Measurements from ENCODE around the gene LOXHD1. TPM values are rescaled to one million over a fixed set of nuclear protein-coding genes. Genes with fewer than 3 reads are reported as not detected.

LOXHD1 gene
- total RNA-seq, 1 experiment from 2014 or later, result 25.5 TPM

GRCh38 chr18:46439037-46439436 is 218.0 kb downstream of the LOXHD1 start:
- Histone ChIP-seq H3K36me3 (ENCODE audit: insufficient read depth, low read length, poor library complexity, severe bottlenecking) (no peaks in the 10 kb centered on the region), H3K27me3 (replicated peaks; ENCODE audit: insufficient read depth, low read depth, low read length, poor library complexity) (no peaks in the 10 kb centered on the region), H3K9me3 (ENCODE audit: low read depth, low read length, poor library complexity, severe bottlenecking) (no peaks in the 10 kb centered on the region), H3K4me3 (ENCODE audit: low read depth, low read length, poor library complexity, severe bottlenecking) (no peak overlapping the region), H3K27ac (ENCODE audit: low read depth, low read length, poor library complexity, severe bottlenecking) (no peak overlapping the region), H3K4me1 (ENCODE audit: insufficient read depth, low read length, poor library complexity, severe bottlenecking) (no peaks in the 10 kb centered on the region)
- ChIA-PET CTCF (no interaction called here), POLR2A (ENCODE audit: low non-redundant PET) (no interaction called here)
- no peak for DNase-seq (ENCODE audit: low spot score)
- intact Hi-C loops (cut with micrococcal nuclease; ENCODE audit: unreplicated experiment), result no loop called here
- TF ChIP-seq CTCF (conservative IDR thresholded peaks at IDR 0.05; ENCODE audit: low read depth, low read length), result no peak
- no peak for TF ChIP-seq EZH2 (IDR thresholded peaks at IDR 0.05; ENCODE audit: borderline replicate concordance, low read depth, low read length, poor library complexity, severe bottlenecking)
- no TSS peak for BruUV-seq (replicated peaks)

- no peak overlapping the region for H3K4me3 ChIP-seq (ENCODE audit: low read depth, low read length, poor library complexity, severe bottlenecking)
- ChIA-PET CTCF (no interaction called here), POLR2A (ENCODE audit: low non-redundant PET) (no interaction called here)
- no peaks in the 10 kb centered on the region for H3K27me3 ChIP-seq (replicated peaks; ENCODE audit: insufficient read depth, low read depth, low read length, poor library complexity)
- no peak for DNase-seq (ENCODE audit: low spot score)
- no peaks in the 10 kb centered on the region for H3K4me1 ChIP-seq (ENCODE audit: insufficient read depth, low read length, poor library complexity, severe bottlenecking)
- no peak for TF ChIP-seq CTCF (conservative IDR thresholded peaks at IDR 0.05; ENCODE audit: low read depth, low read length)
- TF ChIP-seq EZH2 (IDR thresholded peaks at IDR 0.05; ENCODE audit: borderline replicate concordance, low read depth, low read length, poor library complexity, severe bottlenecking), result no peak
- no peak overlapping the region for H3K27ac ChIP-seq (ENCODE audit: low read depth, low read length, poor library complexity, severe bottlenecking)
- H3K9me3 ChIP-seq (ENCODE audit: low read depth, low read length, poor library complexity, severe bottlenecking), result no peaks in the 10 kb centered on the region
- no peaks in the 10 kb centered on the region for H3K36me3 ChIP-seq (ENCODE audit: insufficient read depth, low read length, poor library complexity, severe bottlenecking)
- BruUV-seq (replicated peaks), result no TSS peak
- intact Hi-C loops (cut with micrococcal nuclease; ENCODE audit: unreplicated experiment), result no loop called here
These were observed 220.0 kb downstream of the LOXHD1 start for GRCh38 chr18:46437061-46437460.

- Histone ChIP-seq H3K4me1 (ENCODE audit: insufficient read depth, low read length, poor library complexity, severe bottlenecking) (no peaks in the 10 kb centered on the region), H3K27ac (ENCODE audit: low read depth, low read length, poor library complexity, severe bottlenecking) (no peak overlapping the region), H3K4me3 (ENCODE audit: low read depth, low read length, poor library complexity, severe bottlenecking) (no peak overlapping the region), H3K27me3 (replicated peaks; ENCODE audit: insufficient read depth, low read depth, low read length, poor library complexity) (no peaks in the 10 kb centered on the region), H3K9me3 (ENCODE audit: low read depth, low read length, poor library complexity, severe bottlenecking) (no peaks in the 10 kb centered on the region), H3K36me3 (ENCODE audit: insufficient read depth, low read length, poor library complexity, severe bottlenecking) (no peaks in the 10 kb centered on the region)
- TF ChIP-seq CTCF (conservative IDR thresholded peaks at IDR 0.05; ENCODE audit: low read depth, low read length) (no peak), EZH2 (IDR thresholded peaks at IDR 0.05; ENCODE audit: borderline replicate concordance, low read depth, low read length, poor library complexity, severe bottlenecking) (no peak)
- no TSS peak for BruUV-seq (replicated peaks)
- ChIA-PET POLR2A (ENCODE audit: low non-redundant PET) (no interaction called here), CTCF (no interaction called here)
- intact Hi-C loops (cut with micrococcal nuclease; ENCODE audit: unreplicated experiment), result no loop called here
- DNase-seq (ENCODE audit: low spot score), result no peak
These were observed 220.4 kb downstream of the LOXHD1 start for GRCh38 chr18:46436621-46437020.
